ENCODE results near the gene GJB5. TPM values are rescaled to one million over a fixed set of nuclear protein-coding genes. Genes with fewer than 3 reads are reported as not detected.
"Not testable (repeated sequence)": the region's sequence is repeated elsewhere in the genome, so short reads cannot be mapped to it uniquely, and the experiment has no call there.

The GJB5 gene
- total RNA-seq, 3 donors from 2014 or later = 0.73 to 1.3 TPM; not detected in 1

DNA sequence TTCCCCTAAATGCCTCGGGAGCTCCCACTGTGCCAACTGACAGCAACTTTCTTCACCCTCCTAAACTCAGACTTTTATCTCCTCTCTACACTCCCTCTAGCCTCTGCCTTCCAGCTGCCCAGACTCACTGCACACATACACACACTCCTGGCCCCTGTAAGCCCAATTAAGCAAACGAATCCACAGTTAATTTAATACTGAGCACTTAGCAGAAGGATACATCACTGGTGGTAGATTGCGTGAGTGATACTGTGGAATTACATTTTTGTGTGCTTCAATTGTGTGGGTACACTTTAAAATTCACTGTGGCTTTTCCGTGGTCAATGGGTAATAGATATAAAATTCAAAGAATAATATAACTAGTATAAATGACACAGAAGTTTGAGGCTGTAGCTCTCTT lies 33.6 kb upstream of the GJB5 start:
- Histone ChIP-seq H3K27ac (no peak overlapping the region), H3K4me3 (no peak overlapping the region), H3K36me3 (no peaks in the 10 kb centered on the region), H3K27me3 (peaks cover 0 to 6% of the 10 kb centered on the region in 2 donors), H3K9me3 (no peaks in the 10 kb centered on the region), H3K4me1 (no peaks in the 10 kb centered on the region)
- intact Hi-C loops (cut with DNase I; ENCODE audit: low total_unique reads) = no loop called here
- no peak for DNase-seq (ENCODE audit: low spot score in 2 of 2)
- no peak for TF ChIP-seq POLR2AphosphoS5 (IDR thresholded peaks at IDR 0.05)

DNA sequence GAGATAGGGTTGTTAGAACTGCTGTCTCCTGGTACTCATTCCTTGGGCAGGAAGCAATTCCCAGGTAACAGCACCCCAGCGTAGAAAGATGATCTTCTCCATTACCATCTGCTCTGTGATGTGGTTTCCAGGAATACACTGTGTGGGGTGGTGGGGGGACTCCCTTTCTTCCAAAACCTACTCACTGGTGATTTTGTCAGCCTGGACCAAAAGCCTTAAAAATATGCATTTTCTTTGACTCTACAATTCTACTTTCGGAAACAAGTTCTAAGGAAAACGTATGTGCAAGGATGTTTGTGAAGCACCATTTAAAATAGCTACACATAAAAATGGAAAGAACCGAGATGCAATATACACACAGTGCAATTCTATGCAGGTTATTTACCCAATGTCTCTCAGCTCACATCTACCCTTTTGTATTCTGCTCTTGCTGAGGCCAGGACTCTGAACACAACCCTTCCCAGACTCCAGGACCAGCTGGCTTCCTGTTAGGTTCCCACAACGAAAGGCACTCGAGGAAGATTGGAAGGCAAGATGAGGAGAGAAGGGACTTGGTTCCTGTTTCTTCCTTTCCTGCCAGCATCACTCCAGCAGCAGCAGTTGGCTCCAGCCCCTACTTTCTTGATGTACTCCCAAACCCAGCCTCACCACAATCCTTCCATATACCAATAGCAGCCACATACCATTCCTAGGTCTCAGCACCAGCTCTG lies 33.0 kb upstream of the GJB5 start:
- H3K27me3 ChIP-seq = peaks cover 0 to 6% of the 10 kb centered on the region in 2 donors
- no peak overlapping the region for H3K4me3 ChIP-seq
- no peak overlapping the region for H3K27ac ChIP-seq
- intact Hi-C loops (cut with DNase I; ENCODE audit: low total_unique reads) = no loop called here
- DNase-seq (ENCODE audit: low spot score in 2 of 2) = no peak
- H3K4me1 ChIP-seq = no peaks in the 10 kb centered on the region
- H3K9me3 ChIP-seq = no peaks in the 10 kb centered on the region
- H3K36me3 ChIP-seq = no peaks in the 10 kb centered on the region
- no peak for TF ChIP-seq POLR2A (IDR thresholded peaks at IDR 0.05)
- TF ChIP-seq POLR2AphosphoS5 (IDR thresholded peaks at IDR 0.05) = no peak
- TF ChIP-seq, protein P1, sequence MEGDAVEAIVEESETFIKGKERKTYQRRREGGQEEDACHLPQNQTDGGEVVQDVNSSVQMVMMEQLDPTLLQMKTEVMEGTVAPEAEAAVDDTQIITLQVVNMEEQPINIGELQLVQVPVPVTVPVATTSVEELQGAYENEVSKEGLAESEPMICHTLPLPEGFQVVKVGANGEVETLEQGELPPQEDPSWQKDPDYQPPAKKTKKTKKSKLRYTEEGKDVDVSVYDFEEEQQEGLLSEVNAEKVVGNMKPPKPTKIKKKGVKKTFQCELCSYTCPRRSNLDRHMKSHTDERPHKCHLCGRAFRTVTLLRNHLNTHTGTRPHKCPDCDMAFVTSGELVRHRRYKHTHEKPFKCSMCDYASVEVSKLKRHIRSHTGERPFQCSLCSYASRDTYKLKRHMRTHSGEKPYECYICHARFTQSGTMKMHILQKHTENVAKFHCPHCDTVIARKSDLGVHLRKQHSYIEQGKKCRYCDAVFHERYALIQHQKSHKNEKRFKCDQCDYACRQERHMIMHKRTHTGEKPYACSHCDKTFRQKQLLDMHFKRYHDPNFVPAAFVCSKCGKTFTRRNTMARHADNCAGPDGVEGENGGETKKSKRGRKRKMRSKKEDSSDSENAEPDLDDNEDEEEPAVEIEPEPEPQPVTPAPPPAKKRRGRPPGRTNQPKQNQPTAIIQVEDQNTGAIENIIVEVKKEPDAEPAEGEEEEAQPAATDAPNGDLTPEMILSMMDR (IDR thresholded peaks at IDR 0.05) = no peak

DNA sequence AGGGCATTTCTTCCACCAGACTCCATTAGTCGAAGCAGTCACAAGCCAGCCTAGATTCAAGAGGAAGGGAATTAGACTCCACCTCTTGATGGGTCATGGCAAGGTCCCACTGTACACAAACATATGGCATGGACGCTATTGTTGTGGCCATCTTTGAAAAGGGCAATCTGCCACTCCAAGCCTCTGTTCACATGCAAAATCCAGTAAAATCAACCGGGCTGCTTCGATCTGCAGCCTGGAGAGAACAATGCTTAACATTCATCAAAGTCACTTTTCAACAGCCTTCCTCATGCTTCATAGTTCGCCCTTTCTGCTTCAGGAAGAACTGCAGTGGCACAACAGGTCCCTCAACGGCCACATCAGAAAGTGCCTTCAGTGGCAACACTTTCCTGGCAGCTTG lies 28.0 kb upstream of the GJB5 start:
- Histone ChIP-seq H3K9me3 (no peaks in the 10 kb centered on the region), H3K4me3 (no peak overlapping the region), H3K27me3 (peaks cover 0 to 11% of the 10 kb centered on the region in 2 donors), H3K4me1 (no peaks in the 10 kb centered on the region), H3K27ac (no peak overlapping the region), H3K36me3 (no peaks in the 10 kb centered on the region)
- TF ChIP-seq, protein P1 (IDR thresholded peaks at IDR 0.05) = no peak
- intact Hi-C loops (cut with DNase I; ENCODE audit: low total_unique reads) = no loop called here
- DNase-seq (ENCODE audit: low spot score in 2 of 2) = no peak

DNA sequence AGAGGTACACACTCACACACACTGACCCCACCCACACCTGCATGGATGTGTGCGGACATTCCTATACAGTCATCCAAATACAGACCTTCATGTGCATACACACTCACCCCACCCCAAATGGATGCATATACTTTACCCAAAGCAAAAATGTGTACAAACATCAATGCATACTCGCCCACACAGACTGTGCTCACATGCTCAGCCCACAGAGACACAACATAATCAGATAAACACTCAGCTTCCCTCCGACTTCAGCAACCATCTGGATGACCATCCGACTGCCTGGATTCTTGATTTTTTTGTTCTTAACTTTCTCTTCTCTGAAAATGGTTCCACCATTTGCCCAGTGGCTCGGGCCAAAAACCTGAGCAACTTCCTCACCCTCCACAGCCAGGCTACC lies 24.4 kb upstream of the GJB5 start:
- Histone ChIP-seq H3K4me3 (no peak overlapping the region), H3K36me3 (no peaks in the 10 kb centered on the region), H3K4me1 (no peaks in the 10 kb centered on the region), H3K27ac (no peak overlapping the region), H3K9me3 (no peaks in the 10 kb centered on the region), H3K27me3 (peaks cover 0 to 11% of the 10 kb centered on the region in 2 donors)
- DNase-seq (ENCODE audit: low spot score in 2 of 2) = no peak
- intact Hi-C loops (cut with DNase I; ENCODE audit: low total_unique reads) = no loop called here
- TF ChIP-seq, protein P1 (IDR thresholded peaks at IDR 0.05) = no peak
- TF ChIP-seq POLR2AphosphoS5 (IDR thresholded peaks at IDR 0.05) (no peak), POLR2A (IDR thresholded peaks at IDR 0.05) (no peak)

DNA sequence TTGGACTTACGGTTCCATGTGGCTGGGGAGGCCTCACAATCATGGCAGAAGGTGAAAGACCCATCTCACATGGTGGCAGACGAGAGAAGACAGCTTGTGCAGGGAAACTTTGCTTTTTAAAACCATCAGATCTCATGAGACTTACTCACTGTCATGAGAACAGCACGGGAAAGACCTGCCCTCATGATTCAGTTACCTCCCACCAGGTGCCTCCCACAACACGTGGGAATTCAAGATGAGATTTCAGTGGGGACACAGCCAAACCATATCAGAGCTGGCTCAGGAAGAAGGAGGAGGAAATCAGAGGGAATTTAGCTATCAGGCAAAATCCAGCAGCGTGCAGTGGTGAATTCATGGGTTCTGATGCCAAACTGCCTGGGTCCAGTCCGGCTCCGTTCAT lies 22.0 kb upstream of the GJB5 start:
- H3K4me1 ChIP-seq; H3K36me3 ChIP-seq; H3K4me3 ChIP-seq; intact Hi-C loops (cut with DNase I; ENCODE audit: low total_unique reads); H3K27ac ChIP-seq; H3K9me3 ChIP-seq; DNase-seq (ENCODE audit: low spot score in 2 of 2): not testable (repeated sequence)
- H3K27me3 ChIP-seq = peaks cover 0 to 10% of the 10 kb centered on the region in 2 donors

DNA sequence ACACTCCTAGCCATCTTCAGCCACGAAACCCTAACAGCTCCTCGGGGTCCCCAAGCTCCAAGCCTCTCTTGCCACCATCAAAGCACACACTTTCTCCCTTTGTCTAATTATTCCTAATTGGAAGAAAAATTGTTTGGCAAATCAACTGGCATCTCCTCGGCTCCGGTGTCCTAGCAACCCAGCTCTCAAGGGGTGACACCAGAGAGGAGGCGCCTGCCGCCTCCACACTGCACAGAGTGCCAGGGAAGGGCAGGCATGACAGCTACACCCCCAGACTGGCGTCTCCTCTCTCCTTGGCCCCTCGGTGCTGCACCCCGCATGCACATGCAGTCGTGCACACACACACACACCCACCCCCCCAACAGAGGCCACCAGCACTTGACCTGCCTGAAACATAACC lies 18.2 kb upstream of the GJB5 start:
- Histone ChIP-seq H3K27me3 (no peaks in the 10 kb centered on the region), H3K27ac (no peak overlapping the region), H3K9me3 (no peaks in the 10 kb centered on the region), H3K4me3 (no peak overlapping the region), H3K36me3 (no peaks in the 10 kb centered on the region), H3K4me1 (no peaks in the 10 kb centered on the region)
- intact Hi-C loops (cut with DNase I; ENCODE audit: low total_unique reads) = no loop called here
- DNase-seq (ENCODE audit: low spot score in 2 of 2) = no peak
- TF ChIP-seq POLR2AphosphoS5 (IDR thresholded peaks at IDR 0.05) = no peak
- no peak for TF ChIP-seq POLR2A (IDR thresholded peaks at IDR 0.05)
- TF ChIP-seq, protein P1 (IDR thresholded peaks at IDR 0.05) = no peak

DNA sequence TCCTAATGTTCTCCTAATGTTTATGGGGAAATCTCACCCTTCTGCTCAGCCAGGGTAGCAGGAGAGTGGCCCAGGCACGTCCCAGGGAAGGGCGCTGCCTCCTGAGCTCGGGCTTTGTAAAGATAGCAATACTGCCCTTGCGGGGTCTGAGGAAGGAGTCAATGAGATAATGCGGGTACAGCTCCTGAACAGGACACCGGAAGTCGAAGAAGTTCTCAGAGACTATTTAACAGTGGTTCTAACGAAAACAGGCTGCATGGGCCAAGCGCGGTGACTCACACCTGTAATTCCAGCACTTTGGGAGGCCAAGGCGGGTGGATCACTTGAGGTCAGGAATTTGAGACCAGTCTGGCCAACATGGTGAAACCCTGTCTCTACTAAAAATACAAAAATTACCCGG lies 17.6 kb upstream of the GJB5 start:
- DNase-seq (ENCODE audit: low spot score in 2 of 2); H3K27ac ChIP-seq; H3K4me3 ChIP-seq; intact Hi-C loops (cut with DNase I; ENCODE audit: low total_unique reads); H3K27me3 ChIP-seq; H3K36me3 ChIP-seq; H3K9me3 ChIP-seq; H3K4me1 ChIP-seq: not testable (repeated sequence)

Data from breast epithelium (tissue), 4 donors.